ENCODE data around the gene ZBTB7C.

ZBTB7C gene

GRCh38 chr18:48279312-48279711 lies 129.9 kb downstream of the ZBTB7C start:
- Histone ChIP-seq H3K9me3 (ENCODE audit: control insufficient read depth, low read length) (no peaks in the 10 kb centered on the region), H3K36me3 (ENCODE audit: control insufficient read depth, insufficient read depth, low read length) (no peaks in the 10 kb centered on the region), H3K27ac (ENCODE audit: low read depth, low read length, severe bottlenecking) (no peak overlapping the region), H3K4me1 (ENCODE audit: control insufficient read depth, insufficient read depth, low read length, poor library complexity, severe bottlenecking) (no peaks in the 10 kb centered on the region), H3K4me3 (ENCODE audit: extremely low read depth, insufficient read depth, low read length, poor library complexity, severe bottlenecking) (no peak overlapping the region)
- 70 to 100% methylated on average over 1 of the region's 2 CpGs for WGBS, 2 experiments (ENCODE audit: insufficient coverage in 2 of 2)

- Histone ChIP-seq H3K27ac (ENCODE audit: low read depth, low read length, severe bottlenecking) (no peak overlapping the region), H3K36me3 (ENCODE audit: control insufficient read depth, insufficient read depth, low read length) (no peaks in the 10 kb centered on the region), H3K9me3 (ENCODE audit: control insufficient read depth, low read length) (no peaks in the 10 kb centered on the region), H3K4me1 (ENCODE audit: control insufficient read depth, insufficient read depth, low read length, poor library complexity, severe bottlenecking) (no peaks in the 10 kb centered on the region), H3K4me3 (ENCODE audit: extremely low read depth, insufficient read depth, low read length, poor library complexity, severe bottlenecking) (no peak overlapping the region)
- 94 to 100% methylated on average over 1 to 2 of the region's 2 CpGs for WGBS, 2 experiments (ENCODE audit: insufficient coverage in 2 of 2)
These were observed 131.1 kb downstream of the ZBTB7C start for GRCh38 chr18:48278081-48278480.

- H3K4me3 ChIP-seq (ENCODE audit: extremely low read depth, insufficient read depth, low read length, poor library complexity, severe bottlenecking): no peak overlapping the region
- WGBS, 2 experiments (ENCODE audit: insufficient coverage in 2 of 2): 78 to 100% methylated on average over 1 of the region's 1 CpG
These were observed 134.9 kb downstream of the ZBTB7C start for GRCh38 chr18:48274301-48274700.

GRCh38 chr18:48270929-48271328 lies 138.3 kb downstream of the ZBTB7C start:
- no CpG with 5 or more reads among the region's 1 CpG for WGBS, 2 experiments (ENCODE audit: insufficient coverage in 2 of 2)
- Histone ChIP-seq H3K4me1 (ENCODE audit: control insufficient read depth, insufficient read depth, low read length, poor library complexity, severe bottlenecking) (no peaks in the 10 kb centered on the region), H3K9me3 (ENCODE audit: control insufficient read depth, low read length) (peaks cover 5% of the 10 kb centered on the region), H3K27ac (ENCODE audit: low read depth, low read length, severe bottlenecking) (no peak overlapping the region), H3K4me3 (ENCODE audit: extremely low read depth, insufficient read depth, low read length, poor library complexity, severe bottlenecking) (no peak overlapping the region), H3K36me3 (ENCODE audit: control insufficient read depth, insufficient read depth, low read length) (no peaks in the 10 kb centered on the region)

More at GRCh38 chr18:48274301-48274700, 134.9 kb downstream of the ZBTB7C start:
- H3K9me3 ChIP-seq (ENCODE audit: control insufficient read depth, low read length): no peaks in the 10 kb centered on the region
- no peaks in the 10 kb centered on the region for H3K36me3 ChIP-seq (ENCODE audit: control insufficient read depth, insufficient read depth, low read length)
- no peak overlapping the region for H3K27ac ChIP-seq (ENCODE audit: low read depth, low read length, severe bottlenecking)
- H3K4me1 ChIP-seq (ENCODE audit: control insufficient read depth, insufficient read depth, low read length, poor library complexity, severe bottlenecking): no peaks in the 10 kb centered on the region

GRCh38 chr18:48265328-48265727 lies 143.9 kb downstream of the ZBTB7C start:
- Histone ChIP-seq H3K4me3 (ENCODE audit: extremely low read depth, insufficient read depth, low read length, poor library complexity, severe bottlenecking) (no peak overlapping the region), H3K4me1 (ENCODE audit: control insufficient read depth, insufficient read depth, low read length, poor library complexity, severe bottlenecking) (peaks cover 2% of the 10 kb centered on the region), H3K9me3 (ENCODE audit: control insufficient read depth, low read length) (peaks cover 5% of the 10 kb centered on the region), H3K27ac (ENCODE audit: low read depth, low read length, severe bottlenecking) (no peak overlapping the region), H3K36me3 (ENCODE audit: control insufficient read depth, insufficient read depth, low read length) (no peaks in the 10 kb centered on the region)
- 77 to 93% methylated on average over 4 of the region's 4 CpGs for WGBS, 2 experiments (ENCODE audit: insufficient coverage in 2 of 2)

- H3K27ac ChIP-seq (ENCODE audit: low read depth, low read length, severe bottlenecking): no peak overlapping the region
- 78% methylated on average over 5 to 6 of the region's 11 CpGs for WGBS, 2 experiments (ENCODE audit: insufficient coverage in 2 of 2)
- H3K36me3 ChIP-seq (ENCODE audit: control insufficient read depth, insufficient read depth, low read length): no peaks in the 10 kb centered on the region
- H3K4me3 ChIP-seq (ENCODE audit: extremely low read depth, insufficient read depth, low read length, poor library complexity, severe bottlenecking): no peak overlapping the region
- H3K4me1 ChIP-seq (ENCODE audit: control insufficient read depth, insufficient read depth, low read length, poor library complexity, severe bottlenecking): peaks cover 2% of the 10 kb centered on the region
- peaks cover 5% of the 10 kb centered on the region for H3K9me3 ChIP-seq (ENCODE audit: control insufficient read depth, low read length)
These were observed 145.0 kb downstream of the ZBTB7C start for GRCh38 chr18:48263914-48264902.

GRCh38 chr18:48263192-48263853 lies 145.9 kb downstream of the ZBTB7C start:
- no peak overlapping the region for H3K4me3 ChIP-seq (ENCODE audit: extremely low read depth, insufficient read depth, low read length, poor library complexity, severe bottlenecking)
- no peaks in the 10 kb centered on the region for H3K36me3 ChIP-seq (ENCODE audit: control insufficient read depth, insufficient read depth, low read length)
- peaks cover 5% of the 10 kb centered on the region for H3K9me3 ChIP-seq (ENCODE audit: control insufficient read depth, low read length)
- no peak overlapping the region for H3K27ac ChIP-seq (ENCODE audit: low read depth, low read length, severe bottlenecking)
- peaks cover 2% of the 10 kb centered on the region for H3K4me1 ChIP-seq (ENCODE audit: control insufficient read depth, insufficient read depth, low read length, poor library complexity, severe bottlenecking)
- WGBS, 2 experiments (ENCODE audit: insufficient coverage in 2 of 2): 75 to 91% methylated on average over 5 of the region's 7 CpGs

- Histone ChIP-seq H3K36me3 (ENCODE audit: control insufficient read depth, insufficient read depth, low read length) (no peaks in the 10 kb centered on the region), H3K4me3 (ENCODE audit: extremely low read depth, insufficient read depth, low read length, poor library complexity, severe bottlenecking) (no peak overlapping the region), H3K9me3 (ENCODE audit: control insufficient read depth, low read length) (no peaks in the 10 kb centered on the region), H3K4me1 (ENCODE audit: control insufficient read depth, insufficient read depth, low read length, poor library complexity, severe bottlenecking) (peaks cover 2% of the 10 kb centered on the region), H3K27ac (ENCODE audit: low read depth, low read length, severe bottlenecking) (no peak overlapping the region)
- 100% methylated on average over 1 of the region's 2 CpGs for WGBS, 2 experiments (ENCODE audit: insufficient coverage in 2 of 2)
These were observed 148.9 kb downstream of the ZBTB7C start for GRCh38 chr18:48260237-48260636.

GRCh38 chr18:48256848-48257247 lies 152.3 kb downstream of the ZBTB7C start:
- Histone ChIP-seq H3K4me3 (ENCODE audit: extremely low read depth, insufficient read depth, low read length, poor library complexity, severe bottlenecking) (no peak overlapping the region), H3K4me1 (ENCODE audit: control insufficient read depth, insufficient read depth, low read length, poor library complexity, severe bottlenecking) (no peaks in the 10 kb centered on the region), H3K27ac (ENCODE audit: low read depth, low read length, severe bottlenecking) (no peak overlapping the region), H3K36me3 (ENCODE audit: control insufficient read depth, insufficient read depth, low read length) (no peaks in the 10 kb centered on the region), H3K9me3 (ENCODE audit: control insufficient read depth, low read length) (no peaks in the 10 kb centered on the region)

GRCh38 chr18:48254077-48254602 lies 155.0 kb downstream of the ZBTB7C start:
- WGBS, 2 experiments (ENCODE audit: insufficient coverage in 2 of 2): 92 to 94% methylated on average over 5 of the region's 10 CpGs
- Histone ChIP-seq H3K36me3 (ENCODE audit: control insufficient read depth, insufficient read depth, low read length) (no peaks in the 10 kb centered on the region), H3K4me3 (ENCODE audit: extremely low read depth, insufficient read depth, low read length, poor library complexity, severe bottlenecking) (no peak overlapping the region), H3K27ac (ENCODE audit: low read depth, low read length, severe bottlenecking) (no peak overlapping the region), H3K4me1 (ENCODE audit: control insufficient read depth, insufficient read depth, low read length, poor library complexity, severe bottlenecking) (no peaks in the 10 kb centered on the region), H3K9me3 (ENCODE audit: control insufficient read depth, low read length) (no peaks in the 10 kb centered on the region)

Measured in mesodermal cell (in vitro differentiated cells).